ENCODE data around the gene RCSD1. TPM values are rescaled to one million over a fixed set of nuclear protein-coding genes. Genes with fewer than 3 reads are reported as not detected.

Gene RCSD1
- total RNA-seq, 1 experiment from 2014 or later = not detected

DNA sequence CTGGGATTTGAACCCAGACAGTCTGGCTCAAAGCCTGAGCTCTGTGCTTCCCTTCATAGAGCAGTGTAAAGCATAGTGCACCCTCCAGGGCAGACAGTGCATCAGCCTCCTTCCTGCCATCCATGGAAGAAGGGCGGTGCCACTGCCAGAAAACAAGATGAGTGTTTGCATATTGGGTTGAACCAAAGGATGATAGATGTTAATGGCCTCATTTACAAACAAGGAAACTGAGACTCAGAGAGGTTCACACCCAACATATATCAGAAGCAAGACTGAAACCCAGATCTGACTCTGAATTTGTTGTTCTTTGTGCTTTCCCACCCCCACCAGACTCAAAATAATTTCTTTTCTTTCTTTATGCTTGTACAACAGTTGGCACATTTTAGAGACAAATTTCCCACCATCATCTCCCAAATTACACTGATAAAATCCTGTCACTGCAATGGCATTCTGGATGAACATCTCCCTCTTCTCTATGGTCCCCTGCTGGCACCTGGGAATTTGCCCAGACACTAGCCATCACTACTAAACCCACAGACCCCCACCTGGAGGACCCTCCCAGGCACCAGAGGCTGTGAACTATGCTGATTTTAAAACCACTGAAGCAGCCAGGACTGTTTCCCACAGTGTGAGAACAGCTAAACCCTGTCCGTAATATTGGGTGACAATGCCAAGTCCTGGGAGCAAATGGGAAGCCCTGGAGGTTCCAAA is 46.3 kb downstream of the RCSD1 start:
- ChIA-PET POLR2A (ENCODE audit: low non-redundant PET) (no interaction called here), CTCF (no interaction called here)
- BruUV-seq (replicated peaks) = no TSS peak
- TF ChIP-seq, protein P1, sequence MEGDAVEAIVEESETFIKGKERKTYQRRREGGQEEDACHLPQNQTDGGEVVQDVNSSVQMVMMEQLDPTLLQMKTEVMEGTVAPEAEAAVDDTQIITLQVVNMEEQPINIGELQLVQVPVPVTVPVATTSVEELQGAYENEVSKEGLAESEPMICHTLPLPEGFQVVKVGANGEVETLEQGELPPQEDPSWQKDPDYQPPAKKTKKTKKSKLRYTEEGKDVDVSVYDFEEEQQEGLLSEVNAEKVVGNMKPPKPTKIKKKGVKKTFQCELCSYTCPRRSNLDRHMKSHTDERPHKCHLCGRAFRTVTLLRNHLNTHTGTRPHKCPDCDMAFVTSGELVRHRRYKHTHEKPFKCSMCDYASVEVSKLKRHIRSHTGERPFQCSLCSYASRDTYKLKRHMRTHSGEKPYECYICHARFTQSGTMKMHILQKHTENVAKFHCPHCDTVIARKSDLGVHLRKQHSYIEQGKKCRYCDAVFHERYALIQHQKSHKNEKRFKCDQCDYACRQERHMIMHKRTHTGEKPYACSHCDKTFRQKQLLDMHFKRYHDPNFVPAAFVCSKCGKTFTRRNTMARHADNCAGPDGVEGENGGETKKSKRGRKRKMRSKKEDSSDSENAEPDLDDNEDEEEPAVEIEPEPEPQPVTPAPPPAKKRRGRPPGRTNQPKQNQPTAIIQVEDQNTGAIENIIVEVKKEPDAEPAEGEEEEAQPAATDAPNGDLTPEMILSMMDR (conservative IDR thresholded peaks at IDR 0.05; ENCODE audit: low read depth, low read length) = no peak
- no peak for TF ChIP-seq EZH2 (IDR thresholded peaks at IDR 0.05; ENCODE audit: borderline replicate concordance, low read depth, low read length, poor library complexity, severe bottlenecking)
- Histone ChIP-seq H3K4me1 (ENCODE audit: insufficient read depth, low read length, poor library complexity, severe bottlenecking) (no peaks in the 10 kb centered on the region), H3K4me3 (ENCODE audit: low read depth, low read length, poor library complexity, severe bottlenecking) (no peak overlapping the region), H3K36me3 (ENCODE audit: insufficient read depth, low read length, poor library complexity, severe bottlenecking) (no peaks in the 10 kb centered on the region), H3K9me3 (ENCODE audit: low read depth, low read length, poor library complexity, severe bottlenecking) (no peaks in the 10 kb centered on the region), H3K27ac (ENCODE audit: low read depth, low read length, poor library complexity, severe bottlenecking) (no peak overlapping the region), H3K27me3 (replicated peaks; ENCODE audit: insufficient read depth, low read depth, low read length, poor library complexity) (no peaks in the 10 kb centered on the region)
- intact Hi-C loops (cut with micrococcal nuclease; ENCODE audit: unreplicated experiment) = no loop called here
- DNase-seq (ENCODE audit: low spot score) = no peak

DNA sequence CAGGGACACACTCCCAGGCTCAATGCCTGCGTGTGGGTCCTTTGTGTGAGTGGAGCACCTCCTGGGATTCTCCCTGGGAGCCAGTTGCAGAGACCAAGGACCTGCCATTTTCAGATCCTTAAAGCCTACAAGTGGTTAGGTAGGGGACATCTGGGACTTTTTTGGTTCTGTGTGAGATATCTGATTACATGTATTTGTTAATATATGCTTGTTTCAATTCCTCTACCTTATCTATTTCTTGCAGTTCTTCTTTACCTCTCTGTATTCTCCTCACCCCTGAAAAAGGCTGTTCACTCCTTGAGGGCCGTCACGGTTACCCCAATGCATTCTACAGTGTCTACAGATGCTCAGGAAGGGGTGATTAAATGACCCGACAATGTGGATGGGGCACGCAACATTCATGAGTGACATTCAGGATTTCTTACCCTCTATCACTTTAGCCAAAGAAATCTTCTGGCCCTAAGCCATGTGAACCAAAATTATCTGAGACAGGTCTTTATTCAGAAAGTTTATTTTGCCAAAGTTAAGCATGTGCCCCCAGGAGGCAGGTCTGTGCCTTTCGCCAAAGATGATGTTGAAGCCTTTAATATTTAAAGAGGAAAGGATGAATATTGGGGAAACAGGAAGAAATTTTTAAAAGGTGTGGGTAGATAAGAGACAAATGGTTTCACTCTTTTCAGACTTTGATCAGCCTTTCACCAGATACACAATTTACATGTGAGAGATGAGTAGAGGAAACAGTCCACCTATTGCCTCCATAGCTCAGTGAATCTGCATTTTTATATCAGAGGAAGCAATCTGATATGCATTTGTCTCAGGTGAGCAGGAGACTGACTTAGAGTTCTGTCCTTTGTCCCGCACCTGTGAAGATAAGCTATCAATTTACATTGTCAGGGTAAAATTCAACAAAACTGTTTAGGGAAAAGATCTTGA is 47.1 kb downstream of the RCSD1 start:
- Histone ChIP-seq H3K27ac (ENCODE audit: low read depth, low read length, poor library complexity, severe bottlenecking) (no peak overlapping the region), H3K36me3 (ENCODE audit: insufficient read depth, low read length, poor library complexity, severe bottlenecking) (no peaks in the 10 kb centered on the region), H3K9me3 (ENCODE audit: low read depth, low read length, poor library complexity, severe bottlenecking) (no peaks in the 10 kb centered on the region), H3K27me3 (replicated peaks; ENCODE audit: insufficient read depth, low read depth, low read length, poor library complexity) (no peaks in the 10 kb centered on the region), H3K4me1 (ENCODE audit: insufficient read depth, low read length, poor library complexity, severe bottlenecking) (no peaks in the 10 kb centered on the region), H3K4me3 (ENCODE audit: low read depth, low read length, poor library complexity, severe bottlenecking) (no peak overlapping the region)
- intact Hi-C loops (cut with micrococcal nuclease; ENCODE audit: unreplicated experiment) = no loop called here
- BruUV-seq (replicated peaks) = no TSS peak
- TF ChIP-seq, protein P1 (conservative IDR thresholded peaks at IDR 0.05; ENCODE audit: low read depth, low read length) = no peak
- TF ChIP-seq EZH2 (IDR thresholded peaks at IDR 0.05; ENCODE audit: borderline replicate concordance, low read depth, low read length, poor library complexity, severe bottlenecking) = no peak
- ChIA-PET CTCF (no interaction called here), POLR2A (ENCODE audit: low non-redundant PET) (no interaction called here)
- no peak for DNase-seq (ENCODE audit: low spot score)

DNA sequence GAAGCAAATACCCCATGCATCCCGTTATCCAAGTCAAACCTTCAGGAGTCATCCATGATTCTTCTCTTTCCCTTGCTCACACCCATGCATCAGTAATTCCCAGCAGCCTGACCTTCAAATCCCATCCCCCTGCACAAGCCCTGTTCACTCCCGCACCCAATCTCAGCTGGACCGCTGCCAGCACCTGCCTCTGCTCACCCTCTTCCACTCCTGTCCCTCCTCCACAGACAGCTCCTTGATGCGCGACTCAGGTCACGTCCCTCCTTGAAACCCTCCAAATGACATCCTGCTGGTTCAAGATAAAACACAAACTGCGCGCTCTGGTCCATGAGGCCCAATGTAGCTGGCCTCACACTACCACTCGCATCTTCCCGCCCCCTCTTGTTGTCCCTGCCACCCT is 48.4 kb downstream of the RCSD1 start:
- Histone ChIP-seq H3K4me1 (ENCODE audit: insufficient read depth, low read length, poor library complexity, severe bottlenecking) (no peaks in the 10 kb centered on the region), H3K4me3 (ENCODE audit: low read depth, low read length, poor library complexity, severe bottlenecking) (no peak overlapping the region), H3K27ac (ENCODE audit: low read depth, low read length, poor library complexity, severe bottlenecking) (no peak overlapping the region), H3K36me3 (ENCODE audit: insufficient read depth, low read length, poor library complexity, severe bottlenecking) (no peaks in the 10 kb centered on the region), H3K27me3 (replicated peaks; ENCODE audit: insufficient read depth, low read depth, low read length, poor library complexity) (no peaks in the 10 kb centered on the region), H3K9me3 (ENCODE audit: low read depth, low read length, poor library complexity, severe bottlenecking) (no peaks in the 10 kb centered on the region)
- CTCF ChIA-PET = no interaction called here
- DNase-seq (ENCODE audit: low spot score) = no peak
- no TSS peak for BruUV-seq (replicated peaks)
- intact Hi-C loops (cut with micrococcal nuclease; ENCODE audit: unreplicated experiment) = no loop called here
- POLR2A ChIA-PET (ENCODE audit: low non-redundant PET) = no interaction called here
- no peak for TF ChIP-seq EZH2 (IDR thresholded peaks at IDR 0.05; ENCODE audit: borderline replicate concordance, low read depth, low read length, poor library complexity, severe bottlenecking)
- TF ChIP-seq, protein P1 (conservative IDR thresholded peaks at IDR 0.05; ENCODE audit: low read depth, low read length) = no peak

All from A673 (cell line).